Stimulated activated CD4-positive, alpha-beta T cell treated with anti-CD3 and anti-CD28 coated beads, Interleukin-12 subunit alpha, Interleukin-12 subunit beta, amount 100 ng/mL, for 4 hours (primary cell): ENCODE results near the gene MTCH1.
A peak's percentile ranks its signal among the peaks of the same experiment; 100 is the strongest.

ENCODE experiments used
- DNase-seq: peaks from one replicate; pipeline ENCODE4 v3.0.0-alpha.2; 2020

The MTCH1 gene

GRCh38 chr6:36985808-36986703 lies at the start of gene MTCH1:
MTCH1 (minus strand) TSS chr6:36986196; CDS start chr6:36986173, 23 bp downstream.
- peak; percentile 83 for DNase-seq

- no peak for DNase-seq
Observed at GRCh38 chr6:37033819-37034795, 48.1 kb upstream of the MTCH1 start.

GRCh38 chr6:37033255-37033654 lies 47.3 kb upstream of the MTCH1 start:
- peak; percentile 30 for DNase-seq

- DNase-seq: no peak
Observed at GRCh38 chr6:37032239-37032638, 46.2 kb upstream of the MTCH1 start.

GRCh38 chr6:37030599-37030998 lies 44.6 kb upstream of the MTCH1 start:
- DNase-seq: no peak

GRCh38 chr6:37029249-37029971 lies 43.4 kb upstream of the MTCH1 start:
- DNase-seq: no peak

- no peak for DNase-seq
Observed at GRCh38 chr6:37027811-37028469, 41.9 kb upstream of the MTCH1 start.

GRCh38 chr6:37027036-37027720 lies 41.2 kb upstream of the MTCH1 start:
- no peak for DNase-seq

- DNase-seq: no peak
Observed at GRCh38 chr6:37025621-37026466, 39.8 kb upstream of the MTCH1 start.

- peak; percentile 43 for DNase-seq
Observed at GRCh38 chr6:37024656-37025337, 38.8 kb upstream of the MTCH1 start.

GRCh38 chr6:37022135-37022863 lies 36.3 kb upstream of the MTCH1 start:
- no peak for DNase-seq

GRCh38 chr6:37021356-37022129 lies 35.5 kb upstream of the MTCH1 start:
- DNase-seq: peak; percentile 52

- DNase-seq: no peak
Observed at GRCh38 chr6:37020812-37021211, 34.8 kb upstream of the MTCH1 start.

- DNase-seq: no peak
Observed at GRCh38 chr6:37020381-37020780, 34.4 kb upstream of the MTCH1 start.

GRCh38 chr6:37019065-37019450 lies 33.1 kb upstream of the MTCH1 start:
- no peak for DNase-seq

GRCh38 chr6:37018198-37019064 lies 32.4 kb upstream of the MTCH1 start:
- DNase-seq: peak; percentile 83

- DNase-seq: no peak
Observed at GRCh38 chr6:37017606-37018197, 31.7 kb upstream of the MTCH1 start.
